Measurements from ENCODE around the gene DNAJC16. TPM values are rescaled to one million over a fixed set of nuclear protein-coding genes. Genes with fewer than 3 reads are reported as not detected.
A peak's percentile ranks its signal among the peaks of the same experiment; 100 is the strongest.
"Not testable (repeated sequence)": the region's sequence is repeated elsewhere in the genome, so short reads cannot be mapped to it uniquely, and the experiment has no call there.

The DNAJC16 gene
- total and polyA plus RNA-seq, 12 donors: 4.8 to 34.0 (median 19.9) TPM

DNA sequence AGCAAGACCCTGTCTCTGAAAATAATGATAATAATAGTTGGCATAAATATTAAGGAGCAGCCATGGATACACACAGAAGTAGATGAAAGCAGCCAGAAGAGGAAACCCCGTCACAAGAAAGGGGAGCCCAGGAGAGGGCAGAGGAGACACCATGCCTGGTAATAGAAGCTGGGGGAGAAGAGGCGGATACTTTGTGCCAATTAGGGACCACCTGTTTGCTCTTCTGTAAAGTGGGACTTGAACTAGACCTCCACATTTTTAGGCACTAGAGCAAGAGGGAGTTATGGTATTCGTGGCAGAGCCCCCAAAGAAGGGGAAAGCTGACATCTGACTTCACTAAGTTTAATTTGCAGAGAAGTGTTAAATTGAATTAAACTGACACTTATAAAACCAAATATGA, 38.3 kb upstream of the DNAJC16 start:
- WGBS, 4 donors: 92 to 98% (median 96%) methylated on average over 3 of the region's 3 CpGs
- H3K27ac ChIP-seq: no peak overlapping the region
- DNase-seq: no peak
- intact Hi-C loops (cut with DNase I): no loop called here
- H3K27me3 ChIP-seq: no peaks in the 10 kb centered on the region
- H3K9me3 ChIP-seq (replicated peaks in 1 of 3): no peaks in the 10 kb centered on the region
- no peak overlapping the region for H3K4me3 ChIP-seq
- H3K4me1 ChIP-seq (replicated peaks in 1 of 2): no peaks in the 10 kb centered on the region
- H3K36me3 ChIP-seq (replicated peaks in 1 of 2): peaks cover 0 to 10% of the 10 kb centered on the region in 2 donors
- TF ChIP-seq POLR2A (IDR thresholded peaks at IDR 0.05): no peak
- TF ChIP-seq, protein P1, sequence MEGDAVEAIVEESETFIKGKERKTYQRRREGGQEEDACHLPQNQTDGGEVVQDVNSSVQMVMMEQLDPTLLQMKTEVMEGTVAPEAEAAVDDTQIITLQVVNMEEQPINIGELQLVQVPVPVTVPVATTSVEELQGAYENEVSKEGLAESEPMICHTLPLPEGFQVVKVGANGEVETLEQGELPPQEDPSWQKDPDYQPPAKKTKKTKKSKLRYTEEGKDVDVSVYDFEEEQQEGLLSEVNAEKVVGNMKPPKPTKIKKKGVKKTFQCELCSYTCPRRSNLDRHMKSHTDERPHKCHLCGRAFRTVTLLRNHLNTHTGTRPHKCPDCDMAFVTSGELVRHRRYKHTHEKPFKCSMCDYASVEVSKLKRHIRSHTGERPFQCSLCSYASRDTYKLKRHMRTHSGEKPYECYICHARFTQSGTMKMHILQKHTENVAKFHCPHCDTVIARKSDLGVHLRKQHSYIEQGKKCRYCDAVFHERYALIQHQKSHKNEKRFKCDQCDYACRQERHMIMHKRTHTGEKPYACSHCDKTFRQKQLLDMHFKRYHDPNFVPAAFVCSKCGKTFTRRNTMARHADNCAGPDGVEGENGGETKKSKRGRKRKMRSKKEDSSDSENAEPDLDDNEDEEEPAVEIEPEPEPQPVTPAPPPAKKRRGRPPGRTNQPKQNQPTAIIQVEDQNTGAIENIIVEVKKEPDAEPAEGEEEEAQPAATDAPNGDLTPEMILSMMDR (IDR thresholded peaks at IDR 0.05): no peak

DNA sequence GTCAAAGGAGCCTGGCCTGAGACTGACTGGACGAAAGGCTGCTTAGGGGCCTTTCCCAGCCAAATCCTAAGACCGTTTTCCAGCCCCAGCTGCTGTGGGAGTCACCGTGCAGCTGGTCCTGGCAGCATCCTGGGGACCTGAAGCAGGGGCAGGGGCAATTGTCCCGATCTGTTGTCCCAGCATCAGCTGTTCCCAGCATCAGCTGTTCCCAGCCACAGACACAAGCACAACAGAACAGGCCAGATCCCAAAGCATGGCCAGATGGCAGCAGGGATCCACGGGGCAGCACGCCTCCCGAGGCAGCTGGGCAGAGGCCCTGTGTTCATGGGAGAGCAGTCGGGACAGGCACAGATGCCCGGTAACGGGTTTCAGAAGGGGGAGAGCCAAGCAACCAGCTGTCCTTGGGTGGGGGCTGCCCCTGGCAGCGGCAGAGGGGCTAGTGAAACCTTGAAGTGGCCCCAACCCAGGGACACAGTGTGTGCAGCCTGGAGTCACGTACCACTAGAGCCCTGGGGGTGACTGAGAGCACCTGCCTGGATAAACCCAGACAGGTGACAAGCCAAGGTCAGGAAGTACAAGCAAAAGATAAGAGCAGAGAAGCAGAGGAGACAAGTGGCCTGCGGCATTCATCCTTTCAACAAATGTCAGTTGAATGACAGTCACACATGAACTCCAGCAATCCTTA, 37.5 kb upstream of the DNAJC16 start:
- no peaks in the 10 kb centered on the region for H3K4me1 ChIP-seq (replicated peaks in 1 of 2)
- TF ChIP-seq POLR2A (IDR thresholded peaks at IDR 0.05): no peak
- TF ChIP-seq, protein P1 (IDR thresholded peaks at IDR 0.05): no peak
- H3K27me3 ChIP-seq: no peaks in the 10 kb centered on the region
- peaks cover 0 to 18% of the 10 kb centered on the region in 2 donors for H3K36me3 ChIP-seq (replicated peaks in 1 of 2)
- peak overlapping the region in 1 of 5 donors; percentile 56 for H3K27ac ChIP-seq
- 65 to 83% (median 73%) methylated on average over 8 to 13 of the region's 13 CpGs for WGBS, 4 donors
- no peak overlapping the region for H3K4me3 ChIP-seq
- DNase-seq: no peak
- H3K9me3 ChIP-seq (replicated peaks in 1 of 3): no peaks in the 10 kb centered on the region
- intact Hi-C loops (cut with DNase I): no loop called here

DNA sequence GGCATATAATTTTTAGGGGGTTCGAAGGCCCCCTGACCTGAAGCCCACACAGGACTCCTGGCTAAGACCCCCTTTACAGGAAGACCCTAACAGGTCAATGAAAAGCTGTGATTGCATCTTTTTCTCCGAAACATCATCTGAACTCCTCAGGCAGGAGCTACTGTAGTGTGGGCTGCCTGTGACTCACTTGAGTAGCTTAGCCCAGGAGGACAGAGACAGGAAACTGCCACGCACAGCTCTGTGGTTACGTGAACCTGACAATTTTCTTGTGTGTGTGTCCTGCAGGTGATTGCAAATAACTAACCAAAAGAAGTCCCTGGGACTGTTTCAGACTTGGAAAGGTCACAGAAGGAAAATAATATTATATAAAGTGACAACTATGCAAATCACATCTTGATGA, 35.6 kb upstream of the DNAJC16 start:
- H3K9me3 ChIP-seq (replicated peaks in 1 of 3); H3K4me1 ChIP-seq (replicated peaks in 1 of 2); H3K27me3 ChIP-seq; H3K27ac ChIP-seq; H3K4me3 ChIP-seq; intact Hi-C loops (cut with DNase I); DNase-seq: not testable (repeated sequence)
- 86 to 96% (median 88%) methylated on average over 4 of the region's 4 CpGs for WGBS, 4 donors
- H3K36me3 ChIP-seq (replicated peaks in 1 of 2): peaks cover 0 to 24% of the 10 kb centered on the region in 2 donors

DNA sequence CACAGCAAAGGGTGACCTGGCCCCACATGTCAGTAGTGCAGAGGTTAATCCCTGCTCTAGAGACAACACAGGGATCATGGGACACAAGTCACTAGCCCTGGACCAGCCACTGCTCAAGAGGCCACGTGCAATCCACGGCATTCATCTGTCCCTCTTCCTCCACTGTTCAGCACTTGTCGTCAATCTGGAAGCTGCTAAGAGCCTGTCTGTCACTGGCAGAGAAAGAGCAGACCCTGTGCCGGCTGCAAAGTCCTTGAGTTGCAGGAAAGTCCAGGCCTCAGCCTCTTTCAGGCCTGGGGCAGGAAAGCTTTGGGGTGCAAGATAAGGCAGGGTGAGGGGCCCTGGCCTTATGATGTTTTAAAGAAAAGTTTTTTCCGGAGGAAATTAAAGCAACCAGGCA, 34.1 kb upstream of the DNAJC16 start:
- DNase-seq: no peak
- no peak for TF ChIP-seq POLR2A (IDR thresholded peaks at IDR 0.05)
- TF ChIP-seq, protein P1 (IDR thresholded peaks at IDR 0.05): no peak
- Histone ChIP-seq H3K4me3 (no peak overlapping the region), H3K36me3 (replicated peaks in 1 of 2) (peaks cover 0 to 24% of the 10 kb centered on the region in 2 donors), H3K9me3 (replicated peaks in 1 of 3) (no peaks in the 10 kb centered on the region), H3K27ac (no peak overlapping the region), H3K27me3 (no peaks in the 10 kb centered on the region), H3K4me1 (replicated peaks in 1 of 2) (no peaks in the 10 kb centered on the region)
- 77 to 86% (median 82%) methylated on average over 5 of the region's 5 CpGs for WGBS, 4 donors
- intact Hi-C loops (cut with DNase I): no loop called here

DNA sequence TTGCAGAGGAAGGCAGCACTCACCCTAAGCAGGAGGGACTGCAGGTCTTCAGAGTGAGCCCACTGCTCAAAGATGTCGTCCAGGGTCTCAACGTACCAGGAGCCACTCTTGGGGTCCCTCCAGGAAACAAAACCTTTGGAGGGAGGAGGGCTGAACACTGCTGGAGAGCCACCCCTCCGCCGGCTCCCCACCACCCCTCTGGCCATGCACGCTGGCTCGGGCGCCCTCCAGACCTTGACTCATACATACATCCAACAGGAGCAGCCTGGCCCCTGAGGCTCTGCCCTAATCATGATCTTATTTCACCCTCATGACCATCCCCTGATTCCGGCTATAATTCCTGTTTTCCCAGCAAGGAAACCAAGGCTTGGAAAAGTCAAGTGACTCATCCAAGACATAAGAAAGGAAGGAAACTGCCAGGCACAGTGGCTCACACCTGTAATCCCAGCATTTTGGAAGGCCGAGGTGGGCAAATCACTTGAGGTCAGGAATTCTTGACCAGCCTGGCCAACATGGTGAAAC, 32.7 kb upstream of the DNAJC16 start:
- 90 to 96% (median 93%) methylated on average over 4 to 9 of the region's 9 CpGs for WGBS, 4 donors
- intact Hi-C loops (cut with DNase I): no loop called here
- TF ChIP-seq, protein P1 (IDR thresholded peaks at IDR 0.05): no peak
- TF ChIP-seq POLR2A (IDR thresholded peaks at IDR 0.05): no peak
- no peaks in the 10 kb centered on the region for H3K27me3 ChIP-seq
- H3K27ac ChIP-seq: no peak overlapping the region
- H3K4me1 ChIP-seq (replicated peaks in 1 of 2): no peaks in the 10 kb centered on the region
- no peak for DNase-seq
- no peak overlapping the region for H3K4me3 ChIP-seq
- no peaks in the 10 kb centered on the region for H3K9me3 ChIP-seq (replicated peaks in 1 of 3)
- H3K36me3 ChIP-seq (replicated peaks in 1 of 2): peaks cover 0 to 24% of the 10 kb centered on the region in 2 donors
